ENCODE measurements around the gene TM4SF1. TPM values are rescaled to one million over a fixed set of nuclear protein-coding genes. Genes with fewer than 3 reads are reported as not detected.

Gene TM4SF1
- total and polyA plus RNA-seq, 2 donors (not counting 3 experiments of a cell fraction or from before 2014, with no cell fraction given), result 559 to 1,407 TPM

- H4K20me1 ChIP-seq (replicated peaks; ENCODE audit: control insufficient read depth, extremely low read depth, insufficient read depth, low read length), result no peaks in the 10 kb centered on the region
- H3K9ac ChIP-seq (replicated peaks; ENCODE audit: extremely low read depth, insufficient read depth, low read length), result no peak overlapping the region
- POLR2A ChIA-PET, result no interaction called here
- CTCF ChIA-PET, result interaction anchor here (1.2 to 3.8 kb wide), 4 partner anchors 8 to 31 kb away, joined by 3 to 10 read pairs (median 7); partner anchors contain the start of gene TM4SF18
- intact Hi-C loops (cut with micrococcal nuclease), result no loop called here
- no peak for FAIRE-seq
- no peaks in the 10 kb centered on the region for H3K9me1 ChIP-seq (replicated peaks; ENCODE audit: control insufficient read depth, extremely low read depth, insufficient read depth, low read length)
- no peak overlapping the region for H3K27ac ChIP-seq (ENCODE audit: insufficient read depth, low read depth, low read length)
- dilution Hi-C loops (cut with MboI; ENCODE audit: extremely low pct_ligation_motif_present, low sequenced_read_pairs), result no loop called here
- TF ChIP-seq POLR2A (IDR thresholded peaks at IDR 0.05; ENCODE audit: low read depth, low read length) (no peak), EZH2 (IDR thresholded peaks at IDR 0.05; ENCODE audit: borderline replicate concordance, low read depth, low read length, severe bottlenecking) (no peak), POLR2AphosphoS5 (IDR thresholded peaks at IDR 0.05; ENCODE audit: insufficient read depth, low read depth, low read length) (no peak), MYC (IDR thresholded peaks at IDR 0.05; ENCODE audit: low read depth, low read length) (no peak), MAX (IDR thresholded peaks at IDR 0.05; ENCODE audit: insufficient read depth, insufficient read length) (no peak), GATA2 (IDR thresholded peaks at IDR 0.05; ENCODE audit: insufficient read depth, insufficient read length, low read depth, low read length) (no peak), FOS (IDR thresholded peaks at IDR 0.05; ENCODE audit: borderline replicate concordance, insufficient read depth, low read length) (no peak), JUN (IDR thresholded peaks at IDR 0.05; ENCODE audit: borderline replicate concordance, insufficient read depth, insufficient read length, low read depth) (no peak), CTCF (IDR thresholded peaks at IDR 0.05; ENCODE audit: extremely low read depth in 1 of 2, insufficient read depth in 1 of 2, low read depth in 1 of 2, low read length in 2 of 2) (no peak)
- peaks cover 4 to 8% of the 10 kb centered on the region in 2 experiments for H3K36me3 ChIP-seq (ENCODE audit: control insufficient read depth in 2 of 2, extremely low read depth in 1 of 2, insufficient read depth in 2 of 2, low read length in 2 of 2)
- H3K9me3 ChIP-seq (replicated peaks; ENCODE audit: control insufficient read depth, insufficient read depth, low read length), result no peaks in the 10 kb centered on the region
- no peak overlapping the region for H3K4me3 ChIP-seq (replicated peaks in 1 of 3; ENCODE audit: insufficient read depth in 1 of 3, low read depth in 1 of 3, low read length in 3 of 3)
- no peak overlapping the region for H2AFZ ChIP-seq (ENCODE audit: low read depth, low read length)
- H3K4me1 ChIP-seq (ENCODE audit: control insufficient read depth, extremely low read depth, insufficient read depth, low read length), result peaks cover 29% of the 10 kb centered on the region
- H3K79me2 ChIP-seq (ENCODE audit: control insufficient read depth, insufficient read depth, low read length), result no peaks in the 10 kb centered on the region
- BruUV-seq (replicated peaks), result no TSS peak
- no peak for DNase-seq (ENCODE audit: low read depth, low spot score)
- H3K4me2 ChIP-seq (ENCODE audit: insufficient read depth, low read length), result no peak overlapping the region
- H3K27me3 ChIP-seq (ENCODE audit: control insufficient read depth in 2 of 2, insufficient read depth in 2 of 2, low read length in 2 of 2), result no peaks in the 10 kb centered on the region
Observed at GRCh38 chr3:149364624-149365023, 12.8 kb downstream of the TM4SF1 start.

Data from endothelial cell of umbilical vein (primary cell).